Stimulated activated CD4-positive, alpha-beta T cell treated with anti-CD3 and anti-CD28 coated beads, TNF-alpha, amount 100 ng/mL, for 48 hours (primary cell): ENCODE results near the gene DNAL4.

Experiments
- DNase-seq, 3 donors: peaks; one replicate each; pipeline ENCODE4 v3.0.0-alpha.2; 2020; ENCODE audit warnings: low read depth in 3 of 3

DNAL4 gene

GRCh38 chr22:38740116-38740723 lies 53.7 kb downstream of the DNAL4 start:
- no peak for DNase-seq

GRCh38 chr22:38739300-38740055 lies 54.5 kb downstream of the DNAL4 start:
- no peak for DNase-seq

- DNase-seq, result no peak
Measured at GRCh38 chr22:38738475-38739070, 55.4 kb downstream of the DNAL4 start.

DNA sequence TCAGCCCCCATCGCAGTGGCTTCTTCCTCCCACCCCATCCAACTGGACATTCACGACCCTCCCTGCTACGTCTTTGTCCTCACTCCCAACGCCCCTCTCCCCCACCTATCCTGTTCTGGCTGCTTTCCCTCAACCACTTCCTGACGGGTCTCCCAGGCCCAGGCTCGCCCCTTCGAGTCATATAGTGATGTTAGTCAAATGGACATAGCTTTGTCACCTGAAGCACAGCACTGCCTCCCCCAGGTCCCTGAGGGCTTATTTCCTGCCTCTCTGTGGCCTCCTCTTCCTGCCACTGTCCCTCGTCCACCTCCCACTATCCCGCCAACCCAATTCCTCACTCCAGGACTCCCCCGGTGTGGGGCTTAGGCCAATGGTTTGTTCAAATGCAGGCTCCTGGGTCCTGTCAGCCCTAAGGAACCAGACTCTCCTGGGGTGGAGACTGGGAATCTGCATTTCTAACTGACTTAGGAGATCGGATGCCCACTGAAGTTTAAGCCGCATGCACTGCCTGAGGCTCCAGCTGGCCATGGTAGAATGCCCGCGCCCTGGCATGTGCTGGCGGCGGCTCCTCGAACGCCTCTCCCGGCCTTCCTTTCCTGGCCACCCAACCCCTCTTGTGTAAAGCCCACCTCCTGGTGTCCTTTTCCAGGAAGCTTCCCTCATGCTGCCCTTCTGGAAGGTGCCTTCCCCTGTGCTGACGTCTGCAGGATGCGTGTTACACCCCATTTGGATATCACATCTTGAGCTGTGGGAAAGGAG lies 56.5 kb downstream of the DNAL4 start:
- DNase-seq, result no peak

GRCh38 chr22:38736257-38736570 lies 57.7 kb downstream of the DNAL4 start:
- DNase-seq, result no peak

DNA sequence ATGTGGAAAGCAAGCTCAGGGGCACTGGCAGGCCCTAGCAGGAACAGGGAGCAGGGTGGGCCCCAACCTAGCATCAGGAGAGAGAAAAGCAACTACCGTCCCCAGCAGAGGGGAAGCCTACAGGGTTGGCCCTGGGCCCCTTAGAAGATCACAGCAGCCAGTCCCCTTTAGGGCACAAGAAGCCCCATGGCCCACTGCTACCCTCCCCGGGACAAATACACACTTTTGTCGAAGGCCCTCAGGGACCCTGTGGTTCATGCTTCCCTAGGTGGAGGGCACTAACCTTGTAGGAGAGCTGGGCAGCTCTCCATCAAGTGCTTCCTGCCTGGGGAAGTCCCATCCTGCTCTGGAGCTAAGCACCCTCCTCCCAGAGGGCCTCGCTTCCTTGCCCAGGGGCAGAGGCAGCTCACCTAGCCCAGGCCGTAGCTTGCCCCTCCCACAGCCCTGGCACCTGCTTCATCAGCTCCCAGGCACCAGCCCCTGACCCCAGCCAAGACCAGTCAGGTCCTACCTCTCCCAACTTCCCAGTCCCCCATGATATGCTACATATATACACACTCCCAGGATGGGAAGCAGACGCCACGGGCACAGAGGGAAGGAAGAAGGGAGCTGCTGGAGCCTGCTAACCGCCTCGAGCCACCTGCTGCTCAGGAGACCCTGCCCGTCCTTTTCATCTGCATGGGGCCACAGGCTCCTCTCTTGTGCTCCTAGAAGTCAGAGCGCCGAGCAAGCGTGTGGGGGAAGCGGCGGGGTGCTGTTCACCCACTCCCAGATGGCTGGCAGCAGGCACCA lies 58.3 kb downstream of the DNAL4 start:
- no peak for DNase-seq

GRCh38 chr22:38735126-38735464 lies 58.8 kb downstream of the DNAL4 start:
- no peak for DNase-seq

DNA sequence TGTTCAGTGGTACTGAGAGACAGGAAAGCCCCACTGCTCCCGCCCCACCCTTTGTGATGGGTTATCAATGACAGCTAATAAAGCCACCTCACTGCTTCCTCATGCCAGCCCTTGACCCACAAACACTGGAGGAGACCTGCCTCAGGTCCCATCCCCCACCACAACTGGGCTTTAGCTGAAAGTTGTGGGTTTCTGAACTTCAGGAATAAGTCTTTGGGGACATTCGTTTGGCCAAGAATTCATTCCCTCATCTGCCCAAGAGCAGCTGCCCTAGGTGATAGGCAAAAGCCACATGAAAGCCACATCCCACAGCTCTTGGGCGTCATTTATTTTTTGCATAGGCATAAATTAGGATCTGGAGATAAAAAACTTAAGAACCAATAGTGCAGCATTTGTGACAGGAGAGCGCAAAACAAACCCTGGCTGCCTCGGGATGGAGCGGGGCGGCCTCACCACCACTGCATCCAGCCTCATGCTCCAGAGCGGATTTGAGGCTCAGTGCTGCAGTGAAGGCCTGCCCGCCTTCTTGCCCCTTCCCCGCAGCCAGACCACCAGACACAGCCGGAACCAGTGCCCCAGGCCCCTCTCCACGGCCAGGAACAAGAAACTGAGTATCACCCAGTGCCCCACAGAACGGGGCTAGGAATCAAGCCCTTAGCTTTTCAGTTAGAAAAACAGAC lies 59.4 kb downstream of the DNAL4 start:
- no peak for DNase-seq

DNA sequence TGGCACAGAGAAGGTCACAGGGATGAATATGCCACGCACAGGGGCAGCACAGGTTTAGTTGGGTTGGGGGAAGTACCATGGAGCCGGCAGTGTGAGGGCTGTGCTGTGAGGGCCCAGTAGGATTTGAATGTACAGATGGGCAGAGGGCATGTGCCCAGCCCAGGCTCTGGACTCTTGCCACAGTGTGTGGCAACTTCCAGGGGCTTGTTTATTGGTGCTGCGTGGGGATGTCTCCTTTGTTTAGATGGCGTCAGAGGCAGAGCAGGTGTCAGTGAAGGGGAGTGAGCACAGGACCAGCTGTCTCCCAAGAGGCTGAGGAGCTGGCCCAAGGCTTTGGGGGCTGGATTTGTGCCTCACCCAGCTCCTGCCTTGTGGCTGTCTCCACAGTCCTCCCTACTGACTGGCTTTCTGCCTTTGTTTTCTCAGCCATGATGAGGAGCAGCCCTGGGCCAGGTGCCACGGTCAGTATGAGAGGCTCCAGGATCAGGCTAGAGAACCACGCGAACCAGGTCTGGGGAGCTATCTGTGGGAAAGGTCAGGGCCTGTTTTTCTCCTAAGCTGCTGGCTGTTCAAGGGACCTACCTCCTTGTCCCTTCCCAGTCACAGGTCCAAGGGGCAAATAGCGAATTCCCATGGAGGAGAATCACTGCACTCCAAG lies 60.1 kb downstream of the DNAL4 start:
- DNase-seq, result no peak

DNA sequence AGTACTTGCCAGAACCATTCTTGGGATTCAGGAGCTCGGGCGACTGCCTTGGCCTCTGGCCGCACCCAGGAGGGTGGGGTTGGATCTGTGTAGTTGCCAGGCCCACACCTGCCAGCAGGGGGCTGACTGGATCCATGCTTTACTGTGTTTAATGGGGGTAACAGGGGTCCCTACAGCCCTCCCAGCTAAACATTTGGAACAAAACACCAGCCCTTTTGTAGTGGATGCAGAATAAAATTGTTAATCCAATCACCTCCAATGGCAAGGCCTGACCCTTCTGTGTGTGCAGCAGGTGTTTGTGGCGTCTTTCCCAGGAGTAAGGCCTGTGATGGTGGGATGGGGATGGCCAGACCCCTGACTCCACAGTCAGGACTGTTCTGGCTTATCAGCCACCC lies 60.6 kb downstream of the DNAL4 start:
- no peak for DNase-seq

DNA sequence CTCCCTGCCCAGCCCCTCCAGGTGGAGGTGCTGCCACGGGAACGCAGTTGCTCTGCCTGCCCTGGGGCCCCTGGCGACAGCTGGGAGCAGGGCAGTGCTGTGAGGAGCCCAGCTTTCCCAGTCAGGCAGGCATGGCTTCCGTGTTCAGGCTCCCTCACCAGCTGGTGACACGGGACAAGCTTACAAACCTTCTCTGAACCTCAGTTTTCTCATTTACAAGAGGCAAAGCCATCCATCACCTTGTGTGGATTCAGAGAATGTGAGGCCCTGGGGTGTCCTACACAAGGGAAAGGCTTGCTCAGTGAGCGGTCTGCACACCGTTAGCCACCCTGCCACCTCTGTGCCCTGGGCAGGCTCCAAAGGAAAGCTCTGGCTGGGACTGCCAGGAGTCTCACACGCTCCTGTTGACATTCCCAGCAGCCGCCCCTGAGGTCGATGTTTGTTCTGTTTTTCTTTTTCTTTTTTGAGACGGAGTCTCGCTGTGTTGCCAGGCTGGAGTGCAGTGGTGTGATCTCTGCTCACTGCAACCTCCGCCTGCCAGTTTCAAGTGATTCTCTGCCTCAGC lies 61.6 kb downstream of the DNAL4 start:
- DNase-seq, result no peak

GRCh38 chr22:38731703-38732161 lies 62.2 kb downstream of the DNAL4 start:
- no peak for DNase-seq

GRCh38 chr22:38730411-38730871 lies 63.5 kb downstream of the DNAL4 start:
- no peak for DNase-seq

GRCh38 chr22:38729946-38730345 lies 64.0 kb downstream of the DNAL4 start:
- no peak for DNase-seq

DNA sequence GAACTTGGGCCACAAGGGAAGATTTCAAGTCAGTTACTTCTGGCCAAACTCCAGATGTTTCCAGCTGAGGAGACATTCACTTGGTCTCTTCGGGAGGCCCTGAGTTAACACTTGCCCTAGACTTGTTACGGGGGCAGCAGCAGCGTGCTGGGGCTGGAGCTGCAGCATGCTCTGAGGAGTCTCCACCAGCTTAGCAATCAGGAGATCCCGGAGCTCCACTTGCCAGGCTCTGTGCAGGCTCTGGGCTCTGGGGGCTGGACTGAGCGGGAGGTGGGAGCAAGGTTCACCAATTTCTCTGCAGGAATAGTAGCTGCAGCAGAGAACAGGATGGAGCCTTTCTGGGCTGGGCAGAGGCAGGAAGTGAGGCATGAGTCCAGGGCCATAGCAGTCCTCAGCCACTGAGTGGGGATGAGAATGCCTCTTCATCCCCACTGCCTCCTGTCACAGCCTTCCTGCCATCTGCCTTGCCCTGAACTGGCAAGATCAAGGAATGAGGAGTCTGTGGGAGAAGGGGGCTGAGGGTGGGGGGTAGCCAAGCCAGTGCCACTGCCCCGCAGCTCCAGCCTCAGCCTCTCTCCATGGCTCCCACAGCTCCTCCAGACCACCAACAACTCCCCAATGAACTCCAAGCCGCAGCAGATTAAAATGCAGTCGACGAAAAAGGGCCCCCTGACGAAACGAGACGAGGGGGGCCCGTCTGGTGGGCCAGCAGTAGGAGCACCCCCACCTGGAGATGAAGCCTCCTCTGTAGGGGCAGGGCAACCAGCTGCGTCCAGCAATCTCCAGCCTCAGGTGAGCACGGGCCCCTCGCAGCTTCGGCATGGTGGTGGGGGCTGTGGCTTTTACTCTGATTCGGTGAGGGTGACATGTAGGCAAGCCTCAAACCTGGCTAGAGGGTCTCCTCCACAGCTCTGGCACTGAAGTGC lies 64.8 kb downstream of the DNAL4 start:
- DNase-seq, result no peak
